Measurements from ENCODE around the gene TSKU.
A peak's percentile ranks its signal among the peaks of the same experiment; 100 is the strongest.

The TSKU gene

GRCh38 chr11:76770642-76771445 lies 12.3 kb upstream of the TSKU start:
- no peak for DNase-seq (ENCODE audit: low spot score)

- DNase-seq (ENCODE audit: low spot score) = no peak
Observed at GRCh38 chr11:76771446-76772099, 11.6 kb upstream of the TSKU start.

DNA sequence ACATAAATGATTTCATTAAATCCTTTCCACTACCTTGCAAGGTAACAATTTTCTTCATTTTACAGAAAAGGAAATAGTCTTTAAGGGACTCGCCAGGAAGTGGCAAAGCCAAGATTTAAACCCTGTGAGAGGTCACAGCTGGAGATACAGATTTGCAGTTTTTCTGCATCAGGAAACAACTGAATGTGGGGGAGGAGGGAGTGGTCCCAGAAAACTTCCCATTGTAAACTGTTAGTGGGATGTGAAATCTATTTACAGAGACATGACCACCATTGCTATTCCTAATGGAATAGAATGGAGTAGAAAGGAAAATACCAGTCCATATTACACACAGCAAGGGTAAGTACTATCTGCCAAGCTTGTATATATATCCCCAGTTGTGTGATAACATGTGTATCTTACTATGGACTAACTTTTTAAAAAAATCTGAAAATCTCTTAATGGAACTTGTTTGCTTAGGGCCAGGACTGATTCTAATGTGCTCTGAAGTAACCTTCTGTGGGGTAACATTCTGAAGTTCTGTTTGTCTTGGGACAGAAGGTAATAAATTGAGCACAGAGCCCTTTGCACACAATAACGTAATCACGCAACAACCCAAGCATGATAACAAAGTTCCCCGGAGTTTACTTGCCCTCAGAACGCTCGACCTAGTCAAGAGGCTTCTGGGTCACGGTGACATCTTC lies 10.9 kb upstream of the TSKU start:
- DNase-seq (ENCODE audit: low spot score) = no peak

GRCh38 chr11:76772783-76773106 lies 10.4 kb upstream of the TSKU start:
- DNase-seq (ENCODE audit: low spot score) = no peak

DNA sequence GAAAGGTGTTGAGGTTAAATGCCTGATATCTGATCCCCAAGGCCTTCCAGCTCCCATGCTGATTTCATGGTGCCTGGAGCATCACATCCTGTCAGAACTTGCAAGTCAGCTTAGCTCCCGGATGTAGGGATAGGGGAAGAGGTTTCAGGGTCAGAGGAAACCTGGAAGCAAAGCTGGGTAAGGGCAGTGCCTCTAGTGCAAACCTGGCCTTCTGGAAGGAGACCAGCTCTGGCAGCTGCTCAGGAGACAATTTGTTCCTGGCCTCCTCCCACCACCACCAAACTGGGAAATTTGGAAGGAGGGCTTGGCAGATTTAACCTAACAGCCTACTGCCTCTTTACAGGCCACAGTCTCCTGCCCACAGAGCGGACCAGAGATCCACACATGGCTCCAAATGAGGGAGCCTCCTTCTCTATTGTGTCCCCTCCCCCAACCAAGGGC lies 9.2 kb upstream of the TSKU start:
- DNase-seq (ENCODE audit: low spot score) = no peak

GRCh38 chr11:76776472-76776871 lies 6.7 kb upstream of the TSKU start:
- no peak for DNase-seq (ENCODE audit: low spot score)

- no peak for DNase-seq (ENCODE audit: low spot score)
Observed at GRCh38 chr11:76777305-76777704, 5.9 kb upstream of the TSKU start.

- DNase-seq (ENCODE audit: low spot score) = no peak
Observed at GRCh38 chr11:76777876-76778275, 5.3 kb upstream of the TSKU start.

DNA sequence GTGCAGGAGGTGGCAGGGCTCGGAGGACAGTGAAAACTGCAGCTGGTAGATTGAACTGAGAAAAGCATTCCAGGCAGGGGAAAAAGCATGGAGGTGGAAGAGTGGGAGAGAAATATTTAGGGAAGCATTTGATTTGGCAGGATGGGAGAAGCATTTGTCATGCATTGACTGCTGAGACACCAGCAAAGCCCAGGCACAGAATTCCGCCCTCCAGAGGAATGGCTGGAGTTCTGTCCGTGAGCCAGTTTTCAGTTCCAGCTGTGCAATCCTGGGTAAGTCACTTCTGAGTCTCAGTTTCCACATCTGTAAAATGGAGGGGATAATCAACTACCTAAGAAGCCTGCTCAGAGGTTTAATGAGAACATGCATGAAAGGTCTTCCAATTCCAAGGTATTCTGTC lies 4.3 kb upstream of the TSKU start:
- DNase-seq (ENCODE audit: low spot score) = no peak

GRCh38 chr11:76781046-76781801 lies 1.9 kb upstream of the TSKU start:
- DNase-seq (ENCODE audit: low spot score) = no peak

- peak; percentile 9 for DNase-seq (ENCODE audit: low spot score)
Observed at GRCh38 chr11:76781807-76782530, 1.2 kb upstream of the TSKU start.

DNA sequence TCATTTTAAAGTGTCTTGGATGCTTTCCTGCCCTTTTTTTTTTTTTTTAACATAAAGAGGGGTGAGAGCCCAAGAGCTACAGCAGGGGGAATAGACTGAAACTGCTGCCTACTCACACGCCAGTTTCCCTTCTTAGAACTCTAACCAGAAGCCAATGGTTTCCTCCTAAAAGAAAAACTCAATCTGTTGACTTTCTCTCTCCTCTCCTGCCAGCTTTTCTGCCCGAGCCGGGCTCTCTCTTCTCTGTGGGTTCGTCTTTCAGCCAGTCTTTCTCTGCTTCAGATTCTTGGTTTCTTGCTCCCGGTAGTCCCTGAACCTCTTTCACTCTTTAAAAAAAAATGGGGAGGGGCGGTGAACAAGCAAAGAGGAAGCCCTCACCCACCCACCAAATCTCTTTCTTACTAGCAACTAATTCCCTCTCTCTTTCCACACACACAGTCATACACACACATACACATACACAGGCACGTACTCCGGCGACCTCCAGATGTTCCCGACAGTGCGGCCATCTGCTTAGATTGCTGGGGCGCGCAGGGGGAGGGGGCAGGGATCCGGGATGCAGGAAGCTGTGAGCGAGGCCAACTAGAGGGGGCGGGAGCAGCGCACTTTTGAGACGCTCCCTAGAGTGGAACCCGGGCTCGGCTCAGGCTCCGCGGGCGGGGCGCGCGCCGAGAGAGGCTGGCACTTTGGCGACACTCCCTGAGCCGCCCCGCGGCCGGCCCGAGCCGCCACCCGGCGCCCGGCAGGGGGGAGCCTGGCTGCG lies 444 bp upstream of the TSKU start:
- peak; percentile 94 for DNase-seq (ENCODE audit: low spot score)

GRCh38 chr11:76783896-76784813 lies 999 bp downstream of the TSKU start:
- DNase-seq (ENCODE audit: low spot score) = peak; percentile 87

- no peak for DNase-seq (ENCODE audit: low spot score)
Observed at GRCh38 chr11:76785513-76785912, 2.4 kb downstream of the TSKU start.

DNA sequence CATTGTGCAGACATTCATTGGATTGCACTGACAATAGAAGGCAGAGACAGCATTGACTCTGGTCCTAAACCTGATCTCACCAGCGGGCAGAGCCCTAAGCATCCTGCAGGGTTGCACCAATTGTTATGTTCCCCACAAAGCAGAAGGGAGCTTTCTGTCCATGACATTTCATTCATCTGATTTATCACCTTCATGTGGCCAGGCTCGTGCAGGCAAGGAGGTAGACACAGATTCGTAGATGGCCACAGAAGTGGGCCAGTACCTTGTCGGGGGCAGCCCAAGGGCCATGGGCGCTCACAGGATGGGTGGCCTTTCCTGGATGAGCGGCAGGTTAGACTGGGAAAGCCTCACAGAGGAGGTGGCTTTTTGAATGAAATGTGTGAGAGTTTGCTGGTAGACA lies 2.9 kb downstream of the TSKU start:
- no peak for DNase-seq (ENCODE audit: low spot score)

- no peak for DNase-seq (ENCODE audit: low spot score)
Observed at GRCh38 chr11:76786441-76787014, 3.4 kb downstream of the TSKU start.

DNA sequence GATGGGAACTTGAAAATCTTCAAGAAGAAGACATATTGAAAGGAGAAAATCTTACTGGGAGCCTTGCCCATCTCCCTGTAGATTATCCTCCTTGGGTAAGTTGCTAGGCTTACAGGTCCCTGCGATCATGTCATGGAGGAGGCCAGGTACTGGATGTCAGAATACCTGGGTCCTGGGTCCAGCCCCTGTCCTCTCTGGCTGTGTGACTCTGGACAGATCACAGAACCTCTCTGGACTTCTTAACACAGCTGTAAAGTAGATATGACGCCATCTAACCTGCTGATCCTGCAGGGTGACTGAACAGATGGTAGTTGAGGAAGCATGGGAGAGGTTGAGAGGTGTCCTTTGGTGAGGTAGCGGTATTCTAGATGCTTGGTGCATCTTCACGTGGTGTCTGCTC lies 4.1 kb downstream of the TSKU start:
- DNase-seq (ENCODE audit: low spot score) = no peak

GRCh38 chr11:76787911-76788596 lies 4.9 kb downstream of the TSKU start:
- DNase-seq (ENCODE audit: low spot score) = no peak
